Naive thymus-derived CD4-positive, alpha-beta T cell (primary cell): Measurements from ENCODE around the gene NRM. TPM values are rescaled to one million over a fixed set of nuclear protein-coding genes. Genes with fewer than 3 reads are reported as not detected.

ENCODE experiments used
- ATAC-seq: fragments of 150-1000 bp; cut with Tn5 transposase; 2 replicates; pipeline ENCODE4 v1.10.0; 2021; ENCODE audit warnings: mild to moderate bottlenecking, moderate library complexity
- CTCF ChIA-PET: fragments of 350-600 bp; sonication (Branson Sonifier 250); formaldehyde crosslinking; loops from one replicate; lab custom pipeline; 2021; ENCODE audit warnings: antibody characterized with exemption; lab: Charles Lee
- POLR2A ChIA-PET: fragments of 350-600 bp; sonication (Branson Sonifier 250); formaldehyde crosslinking; loops from one replicate; lab custom pipeline; 2021; ENCODE audit warnings: antibody characterized with exemption, inconsistent platforms; lab: Charles Lee
- DNase-seq, 9 donors: peaks; one replicate each; pipeline versions ENCODE4 v3.0.0 to v3.0.0-alpha.2; 2020 to 2022; ENCODE audit warnings: mixed read lengths in 1 of 9
- H3K27ac ChIP-seq: one replicate; pipeline ENCODE4 v1.7.0; 2013; ENCODE audit warnings: mild to moderate bottlenecking, low read depth, low read length, moderate library complexity
- H3K27me3 ChIP-seq, 2 donors: one replicate each; pipeline ENCODE4 v1.7.0; 2013; ENCODE audit warnings: low read length in 2 of 2, mild to moderate bottlenecking in 2 of 2, moderate library complexity in 2 of 2; ENCODE audit not compliant: control insufficient read depth in 2 of 2, insufficient read depth in 2 of 2
- H3K36me3 ChIP-seq, 3 experiments: 1 replicate in 2 of 3; 2 replicates in 1 of 3; pipeline ENCODE4 v1.7.0; 2013; ENCODE audit warnings: low read length in 3 of 3, mild to moderate bottlenecking in 3 of 3, moderate library complexity in 1 of 3; ENCODE audit not compliant: insufficient read depth in 3 of 3, control insufficient read depth in 2 of 3
- H3K4me1 ChIP-seq, 2 donors: one replicate each; pipeline ENCODE4 v1.7.0; 2013; ENCODE audit warnings: low read length in 2 of 2, mild to moderate bottlenecking in 2 of 2, moderate library complexity in 1 of 2; ENCODE audit not compliant: control insufficient read depth in 2 of 2, insufficient read depth in 2 of 2
- H3K4me3 ChIP-seq: 2 replicates; pipeline ENCODE4 v1.7.0; 2013; ENCODE audit warnings: mild to moderate bottlenecking, low read length
- H3K9me3 ChIP-seq, 3 experiments: 1 replicate in 2 of 3; 2 replicates in 1 of 3; pipeline ENCODE4 v1.7.0; 2013; ENCODE audit warnings: low read length in 3 of 3; ENCODE audit not compliant: control insufficient read depth in 2 of 3
- H3K27ac Mint-ChIP-seq, 9 donors: one replicate each; pipeline ENCODE4 v1.8.0; 2020 to 2022; ENCODE audit warnings: mixed read lengths in 9 of 9, mild to moderate bottlenecking in 8 of 9, moderate library complexity in 5 of 9, inconsistent platforms in 2 of 9
- H3K27me3 Mint-ChIP-seq, 5 donors: one replicate each; pipeline ENCODE4 v1.8.0; 2021 to 2022; ENCODE audit warnings: mixed read lengths in 5 of 5, mild to moderate bottlenecking in 1 of 5
- H3K36me3 Mint-ChIP-seq, 5 donors: one replicate each; pipeline ENCODE4 v1.8.0; 2020 to 2022; ENCODE audit warnings: mixed read lengths in 5 of 5, mild to moderate bottlenecking in 3 of 5, inconsistent platforms in 1 of 5
- H3K4me1 Mint-ChIP-seq, 7 donors: one replicate each; pipeline ENCODE4 v1.8.0; 2020 to 2022; ENCODE audit warnings: mixed read lengths in 7 of 7, mild to moderate bottlenecking in 3 of 7, inconsistent platforms in 1 of 7
- H3K4me3 Mint-ChIP-seq, 10 donors: one replicate each; pipeline ENCODE4 v1.8.0; 2020 to 2022; ENCODE audit warnings: mild to moderate bottlenecking in 10 of 10, mixed read lengths in 10 of 10, moderate library complexity in 6 of 10, inconsistent platforms in 2 of 10
- H3K9me3 Mint-ChIP-seq, 11 donors: one replicate each; pipeline ENCODE4 v1.8.0; 2020 to 2022; ENCODE audit warnings: mixed read lengths in 11 of 11, mild to moderate bottlenecking in 4 of 11, inconsistent platforms in 1 of 11, moderate library complexity in 1 of 11
- intact Hi-C, 2 donors: fragments of 100-400 bp; cut with micrococcal nuclease; formaldehyde crosslinking; loops; one replicate each; pipeline ENCODE4 v1.15.1; 2023
- polyA plus RNA-seq, 2 donors: library from polyadenylated mRNA; unstranded; fragments of 300-500 nt; fragmentation: Illumina TruSeq; gene quantifications; one replicate each; pipeline ENCODE4 v1.2.3, GENCODE V29; 2021
- total RNA-seq, 6 experiments: library from RNA in 5 of 6; stranded (reverse) in 5 of 6; gene quantifications; 1 replicate in 5 of 6; 2 replicates in 1 of 6; pipeline ENCODE4 v1.2.3 and lab custom pipeline; 2021 to 2026

NRM gene
- total and polyA plus RNA-seq, 7 experiments from 2014 or later: 2.3 to 29.4 (median 6.3) TPM

DNA sequence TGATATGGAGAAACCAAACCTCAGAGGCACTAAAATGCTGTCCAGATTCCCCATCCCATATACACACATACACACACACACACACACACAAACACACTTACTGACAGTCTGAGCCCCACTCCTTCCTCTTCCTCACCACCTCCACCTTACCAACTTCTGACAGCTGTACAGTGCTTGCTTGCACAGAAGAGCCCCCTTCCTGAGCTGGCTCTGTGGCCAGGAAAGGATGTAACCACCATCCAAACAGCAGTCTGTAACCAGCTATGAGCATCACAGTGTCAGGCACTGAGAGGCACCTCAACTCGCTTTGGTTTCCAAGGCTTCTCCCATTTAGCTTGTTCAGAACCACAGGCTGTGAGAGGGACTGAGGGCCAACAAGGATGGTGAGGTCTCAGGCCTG lies 49.7 kb downstream of the NRM start:
- Mint-ChIP-seq H3K27ac (peak overlapping the region in 8 of 9 donors; percentile 27 to 89 (median 62)), H3K36me3 (peaks cover 0 to 8% (median 6%) of the 10 kb centered on the region in 5 donors), H3K4me3 (peak overlapping the region in 7 of 10 donors; percentile 1 to 57 (median 15)), H3K27me3 (no peaks in the 10 kb centered on the region), H3K4me1 (peaks cover 19 to 34% (median 31%) of the 10 kb centered on the region in 7 donors), H3K9me3 (no peaks in the 10 kb centered on the region)
- Histone ChIP-seq H3K4me1 (peaks cover 0 to 11% of the 10 kb centered on the region in 2 donors), H3K27ac (peak overlapping the region; percentile 11), H3K36me3 (peaks cover 0 to 10% (median 0%) of the 10 kb centered on the region in 3 experiments), H3K27me3 (no peaks in the 10 kb centered on the region), H3K9me3 (no peaks in the 10 kb centered on the region), H3K4me3 (no peak overlapping the region)
- no peak for ATAC-seq
- ChIA-PET CTCF (interaction anchor here (0.6 to 2.1 kb wide), 11 partner anchors 28 to 485 kb away, joined by 3 to 6 read pairs (median 3); partner anchors contain the start of gene DHX16), POLR2A (interaction anchor here (0.6 to 1.6 kb wide), 9 partner anchors 11 to 150 kb away, joined by 3 to 8 read pairs (median 3); partner anchors contain the start of genes MRPS18B and PPP1R10)
- DNase-seq: peak in 1 of 9 donors; percentile 12
- intact Hi-C loops: no loop called here

DNA sequence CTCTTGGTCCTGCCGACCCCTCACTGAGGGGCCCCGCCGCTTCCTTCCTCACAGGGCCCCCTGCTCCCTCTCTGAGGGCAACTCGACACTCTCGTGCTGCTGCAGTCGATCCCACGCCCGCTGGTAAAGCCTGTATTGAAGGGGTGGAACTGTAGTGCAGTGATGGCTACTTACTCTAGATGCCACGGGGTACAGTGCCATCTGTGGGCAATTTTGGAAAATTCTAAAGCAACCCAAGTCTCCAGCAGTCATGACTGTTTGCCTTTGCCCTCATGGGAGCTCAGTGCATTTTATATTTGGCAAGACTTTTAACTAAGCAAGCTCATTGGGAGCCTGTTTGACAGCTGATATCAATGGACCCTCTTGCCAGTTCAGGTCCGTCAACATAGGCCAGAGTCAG lies 50.3 kb downstream of the NRM start:
- POLR2A ChIA-PET: interaction anchor here (0.6 to 1.6 kb wide), 4 partner anchors 12 to 71 kb away, joined by 3 to 8 read pairs (median 5); partner anchors contain the start of genes MRPS18B and PPP1R10
- H3K27ac ChIP-seq: peak overlapping the region; percentile 11
- H3K36me3 ChIP-seq: peaks cover 0 to 10% (median 0%) of the 10 kb centered on the region in 3 experiments
- no peaks in the 10 kb centered on the region for H3K27me3 ChIP-seq
- Mint-ChIP-seq H3K9me3 (no peaks in the 10 kb centered on the region), H3K27ac (peak overlapping the region in 7 of 9 donors; percentile 3 to 77 (median 43)), H3K36me3 (peaks cover 0 to 12% (median 12%) of the 10 kb centered on the region in 5 donors), H3K4me3 (no peak overlapping the region), H3K27me3 (no peaks in the 10 kb centered on the region), H3K4me1 (peaks cover 13 to 32% (median 25%) of the 10 kb centered on the region in 7 donors)
- intact Hi-C loops: no loop called here
- no peak overlapping the region for H3K4me3 ChIP-seq
- ATAC-seq: peak; percentile 70
- peaks cover 0 to 9% of the 10 kb centered on the region in 2 donors for H3K4me1 ChIP-seq
- CTCF ChIA-PET: interaction anchor here (0.6 to 2.1 kb wide), 10 partner anchors 27 to 485 kb away, joined by 3 to 6 read pairs (median 3); no protein-coding TSS in a partner anchor
- peak in 3 of 9 donors; percentile 2 to 24 (median 15) for DNase-seq
- H3K9me3 ChIP-seq: no peaks in the 10 kb centered on the region

Other genes starting within 250 kb of the NRM start
- 1,000 to 10,000 TPM in 4 of 5 experiments, 100 to 1,000 TPM in 1; 614 to 1,412 (median 1,095) TPM for gene HLA-E, start 201.5 kb downstream of the NRM start, total RNA-seq
- gene HLA-E, start 201.5 kb downstream of the NRM start, polyA plus RNA-seq: 1,000 to 10,000 TPM; 3,020 to 3,096 TPM
- gene GNL1, start 134.5 kb downstream of the NRM start, total RNA-seq: 100 to 1,000 TPM in 2 of 5 experiments, 10 to 100 TPM in 3; 56.0 to 190 (median 73.1) TPM
- 10 to 100 TPM; 27.7 to 29.6 TPM for gene GNL1, start 134.5 kb downstream of the NRM start, polyA plus RNA-seq
- gene PRR3, start 133.7 kb downstream of the NRM start, total RNA-seq: 10 to 100 TPM; 14.1 to 29.4 (median 23.3) TPM
- 10 to 100 TPM; 11.1 to 14.4 TPM for gene PRR3, start 133.7 kb downstream of the NRM start, polyA plus RNA-seq
- gene ABCF1, start 119.5 kb downstream of the NRM start, total RNA-seq: 100 to 1,000 TPM in 1 of 5 experiments, 10 to 100 TPM in 4; 65.1 to 116 (median 86.6) TPM
- gene ABCF1, start 119.5 kb downstream of the NRM start, polyA plus RNA-seq: 10 to 100 TPM; 25.2 to 45.5 TPM
- 100 to 1,000 TPM; 108 to 286 (median 146) TPM for gene PPP1R10, start 73.7 kb downstream of the NRM start, total RNA-seq
- 10 to 100 TPM; 21.6 to 23.6 TPM for gene PPP1R10, start 73.7 kb downstream of the NRM start, polyA plus RNA-seq
- gene MRPS18B, start 73.1 kb downstream of the NRM start, total RNA-seq: 10 to 100 TPM; 20.4 to 51.2 (median 47.7) TPM
- 100 to 1,000 TPM; 145 to 169 TPM for gene MRPS18B, start 73.1 kb downstream of the NRM start, polyA plus RNA-seq
- gene ATAT1, start 64.1 kb downstream of the NRM start, total RNA-seq: 10 to 100 TPM in 2 of 5 experiments, 1 to 10 TPM in 3; 7.0 to 12.0 (median 9.5) TPM
- gene ATAT1, start 64.1 kb downstream of the NRM start, polyA plus RNA-seq: 1 to 10 TPM; 1.3 to 1.9 TPM
- 10 to 100 TPM; 23.7 to 38.0 (median 32.1) TPM for gene C6orf136, start 43.9 kb downstream of the NRM start, total RNA-seq
- 10 to 100 TPM; 12.3 to 22.5 TPM for gene C6orf136, start 43.9 kb downstream of the NRM start, polyA plus RNA-seq
- 10 to 100 TPM; 25.9 to 51.5 (median 46.7) TPM for gene DHX16, start 18.0 kb downstream of the NRM start, total RNA-seq
- 10 to 100 TPM; 14.9 to 38.3 TPM for gene DHX16, start 18.0 kb downstream of the NRM start, polyA plus RNA-seq
- 100 to 1,000 TPM in 2 of 5 experiments, 10 to 100 TPM in 3; 60.9 to 262 (median 95.3) TPM for gene PPP1R18, start 4.3 kb downstream of the NRM start, total RNA-seq
- gene PPP1R18, start 4.3 kb downstream of the NRM start, polyA plus RNA-seq: 10 to 100 TPM; 70.3 to 90.5 TPM
- 10 to 100 TPM; 40.3 to 78.9 (median 62.0) TPM for gene MDC1, start 26.3 kb upstream of the NRM start, total RNA-seq
- 10 to 100 TPM in 1 of 2 donors, 1 to 10 TPM in 1; 4.5 to 11.0 TPM for gene MDC1, start 26.3 kb upstream of the NRM start, polyA plus RNA-seq
- gene TUBB, start 29.4 kb upstream of the NRM start, total RNA-seq: 100 to 1,000 TPM in 4 of 5 experiments, 10 to 100 TPM in 1; 86.7 to 930 (median 242) TPM
- gene TUBB, start 29.4 kb upstream of the NRM start, polyA plus RNA-seq: 100 to 1,000 TPM; 107 to 151 TPM
- gene FLOT1, start 51.7 kb upstream of the NRM start, total RNA-seq: 100 to 1,000 TPM in 1 of 5 experiments, 10 to 100 TPM in 4; 59.4 to 204 (median 81.3) TPM
- gene FLOT1, start 51.7 kb upstream of the NRM start, polyA plus RNA-seq: 100 to 1,000 TPM; 107 to 132 TPM
- gene IER3, start 53.6 kb upstream of the NRM start, total RNA-seq: 10 to 100 TPM; 10.8 to 69.9 (median 26.7) TPM
- 1 to 10 TPM; 2.2 to 2.8 TPM for gene IER3, start 53.6 kb upstream of the NRM start, polyA plus RNA-seq
- 10 to 100 TPM; 13.7 to 23.8 (median 18.6) TPM for gene DDR1, start 193.5 kb upstream of the NRM start, total RNA-seq
- 1 to 10 TPM; 1.8 to 8.6 TPM for gene DDR1, start 193.5 kb upstream of the NRM start, polyA plus RNA-seq
- gene GTF2H4, start 217.2 kb upstream of the NRM start, total RNA-seq: 10 to 100 TPM; 18.8 to 42.3 (median 32.2) TPM
- 10 to 100 TPM in 1 of 2 donors, 1 to 10 TPM in 1; 8.0 to 12.1 TPM for gene GTF2H4, start 217.2 kb upstream of the NRM start, polyA plus RNA-seq
- gene VARS2, start 223.3 kb upstream of the NRM start, total RNA-seq: 10 to 100 TPM; 22.2 to 47.3 (median 37.9) TPM
- 10 to 100 TPM; 17.1 to 18.9 TPM for gene VARS2, start 223.3 kb upstream of the NRM start, polyA plus RNA-seq
- not detected for gene SFTA2, start 241.2 kb upstream of the NRM start, total RNA-seq
- gene SFTA2, start 241.2 kb upstream of the NRM start, polyA plus RNA-seq: under 1 TPM in 1 of 2 donors, not detected in 1; 0.34 TPM
- not detected for gene MUCL3, start 250.0 kb upstream of the NRM start, total RNA-seq
- not detected for gene MUCL3, start 250.0 kb upstream of the NRM start, polyA plus RNA-seq